PC-9 (cell line): ENCODE measurements around the gene DAB1. TPM values are rescaled to one million over a fixed set of nuclear protein-coding genes. Genes with fewer than 3 reads are reported as not detected.

Source experiments
- BruUV-seq: library from RNA; stranded (reverse); fragments of 400-500 nt; replicated peaks from 2 replicates; lab custom pipeline; 2021; lab: Mats Ljungman, UMichigan
- CTCF ChIA-PET: fragments of 300-600 bp; sonication (Branson Sonifier 250); formaldehyde crosslinking; loops from one replicate; lab custom pipeline; 2022; ENCODE audit warnings: antibody characterized with exemption; lab: Charles Lee
- POLR2A ChIA-PET: fragments of 300-600 bp; sonication (Branson Sonifier 250); formaldehyde crosslinking; loops from one replicate; lab custom pipeline; 2022; ENCODE audit warnings: antibody characterized with exemption; ENCODE audit not compliant: unreplicated experiment; lab: Charles Lee
- DNase-seq, 2 experiments: peaks; one replicate each; pipeline versions ENCODE4 v3.0.0 to v3.0.0-alpha.2; 2015 to 2022; ENCODE audit warnings: mixed read lengths in 1 of 2
- H2AFZ ChIP-seq: fragments of 200-600 bp; sonication (generic); 2 replicates; pipeline ENCODE4 v1.8.1; 2017; ENCODE audit warnings: antibody characterized with exemption
- H3F3A ChIP-seq: fragments of 200-600 bp; sonication (generic); 2 replicates; pipeline ENCODE4 v1.8.1; 2017; ENCODE audit warnings: antibody characterized with exemption, mild to moderate bottlenecking, low read depth; ENCODE audit not compliant: insufficient read depth
- H3K27ac ChIP-seq: fragments of 200-600 bp; sonication (generic); 2 replicates; pipeline ENCODE4 v1.6.1; 2016; ENCODE audit warnings: mixed run types
- H3K27me3 ChIP-seq: fragments of 200-600 bp; sonication (generic); 2 replicates; pipeline ENCODE4 v1.6.1; 2016; ENCODE audit warnings: low read depth, mixed run types; ENCODE audit not compliant: insufficient read depth
- H3K36me3 ChIP-seq: fragments of 200-600 bp; sonication (generic); 2 replicates; pipeline ENCODE4 v1.6.1; 2016; ENCODE audit warnings: low read depth, mixed run types
- H3K4me1 ChIP-seq: fragments of 200-600 bp; sonication (generic); replicated peaks from 2 replicates; pipeline ENCODE4 v1.6.1; 2016; ENCODE audit warnings: mixed run types; ENCODE audit not compliant: insufficient read depth
- H3K4me2 ChIP-seq: fragments of 200-600 bp; sonication (generic); 2 replicates; pipeline ENCODE4 v1.6.1; 2017; ENCODE audit warnings: mixed run types
- H3K4me3 ChIP-seq: fragments of 200-600 bp; sonication (generic); 2 replicates; pipeline ENCODE4 v1.6.1; 2016; ENCODE audit warnings: mixed run types
- H3K79me2 ChIP-seq: fragments of 200-600 bp; sonication (generic); 2 replicates; pipeline ENCODE4 v1.6.1; 2017; ENCODE audit warnings: low read depth, mixed run types
- H3K9me2 ChIP-seq: fragments of 200-600 bp; sonication (generic); 2 replicates; pipeline ENCODE4 v1.8.1; 2017; ENCODE audit warnings: mild to moderate bottlenecking; ENCODE audit not compliant: insufficient read depth
- H3K9me3 ChIP-seq: fragments of 200-600 bp; sonication (generic); 2 replicates; pipeline ENCODE4 v1.8.1; 2016; ENCODE audit warnings: low read depth; ENCODE audit not compliant: insufficient read depth
- H4K20me1 ChIP-seq: fragments of 200-600 bp; sonication (generic); 2 replicates; pipeline ENCODE4 v1.8.1; 2017; ENCODE audit not compliant: insufficient read depth
- CTCF ChIP-seq: fragments of 200-600 bp; sonication (generic); conservative IDR thresholded peaks from 2 replicates; pipeline ENCODE4 v1.6.1; 2017; ENCODE audit warnings: mixed run types, antibody characterized with exemption, mild to moderate bottlenecking, moderate library complexity
- EZH2 ChIP-seq: fragments of 200-600 bp; sonication (generic); IDR thresholded peaks from 2 replicates; pipeline ENCODE4 v1.8.0; 2017; ENCODE audit warnings: antibody characterized with exemption, low read depth
- intact Hi-C: fragments of 100-400 bp; cut with micrococcal nuclease; formaldehyde crosslinking; loops from one replicate; pipeline ENCODE4 v1.10.0; 2022; ENCODE audit not compliant: unreplicated experiment
- total RNA-seq: library from RNA; stranded (reverse); gene quantifications from 2 replicates; pipeline ENCODE4 v1.2.3, GENCODE V29; 2021

Gene DAB1
- total RNA-seq, 1 experiment from 2014 or later: not detected

GRCh38 chr1:57072401-57073110 lies 351.3 kb downstream of the DAB1 start:
- H3K4me1 ChIP-seq: no peaks in the 10 kb centered on the region
- TF ChIP-seq CTCF (no peak), EZH2 (no peak)
- peaks cover 63% of the 10 kb centered on the region for H3K27me3 ChIP-seq
- intact Hi-C loops: no loop called here
- POLR2A ChIA-PET: no interaction called here
- H3K9me2 ChIP-seq: no peaks in the 10 kb centered on the region
- no peak for DNase-seq
- no peak overlapping the region for H2AFZ ChIP-seq
- no peaks in the 10 kb centered on the region for H3K36me3 ChIP-seq
- H3K27ac ChIP-seq: no peak overlapping the region
- no peak overlapping the region for H3K4me3 ChIP-seq
- H3F3A ChIP-seq: no peaks in the 10 kb centered on the region
- no peaks in the 10 kb centered on the region for H4K20me1 ChIP-seq
- BruUV-seq: no TSS peak
- CTCF ChIA-PET: no interaction called here
- no peaks in the 10 kb centered on the region for H3K79me2 ChIP-seq
- H3K4me2 ChIP-seq: no peak overlapping the region
- no peaks in the 10 kb centered on the region for H3K9me3 ChIP-seq

GRCh38 chr1:57067863-57068262 lies 356.0 kb downstream of the DAB1 start:
- ChIA-PET POLR2A (no interaction called here), CTCF (no interaction called here)
- no peaks in the 10 kb centered on the region for H3K9me3 ChIP-seq
- no peak for TF ChIP-seq EZH2
- no peak for TF ChIP-seq CTCF
- no peaks in the 10 kb centered on the region for H3K36me3 ChIP-seq
- H3F3A ChIP-seq: no peaks in the 10 kb centered on the region
- BruUV-seq: no TSS peak
- no peaks in the 10 kb centered on the region for H3K4me1 ChIP-seq
- H3K4me2 ChIP-seq: no peak overlapping the region
- no peak overlapping the region for H3K27ac ChIP-seq
- no peak overlapping the region for H2AFZ ChIP-seq
- no peak overlapping the region for H3K4me3 ChIP-seq
- no peaks in the 10 kb centered on the region for H3K9me2 ChIP-seq
- intact Hi-C loops: no loop called here
- no peaks in the 10 kb centered on the region for H3K79me2 ChIP-seq
- peaks cover 58% of the 10 kb centered on the region; the same call in 1 of the 2 replicates for H3K27me3 ChIP-seq
- no peak for DNase-seq
- H4K20me1 ChIP-seq: no peaks in the 10 kb centered on the region

- ChIA-PET CTCF (no interaction called here), POLR2A (no interaction called here)
- Histone ChIP-seq H3K79me2 (no peaks in the 10 kb centered on the region), H3K27me3 (peaks cover 50% of the 10 kb centered on the region; the same call in 1 of the 2 replicates), H3K4me1 (no peaks in the 10 kb centered on the region), H3K4me2 (no peak overlapping the region), H2AFZ (no peak overlapping the region), H3F3A (no peaks in the 10 kb centered on the region), H3K9me2 (no peaks in the 10 kb centered on the region), H3K9me3 (no peaks in the 10 kb centered on the region), H3K4me3 (no peak overlapping the region), H4K20me1 (no peaks in the 10 kb centered on the region), H3K36me3 (no peaks in the 10 kb centered on the region), H3K27ac (no peak overlapping the region)
- no peak for DNase-seq
- no peak for TF ChIP-seq CTCF
- TF ChIP-seq EZH2: no peak
- intact Hi-C loops: no loop called here
- BruUV-seq: no TSS peak
Measured at GRCh38 chr1:57066980-57067610, 356.8 kb downstream of the DAB1 start.
